Myocyte (in vitro differentiated cells): ENCODE data around the gene ITGBL1. TPM values are rescaled to one million over a fixed set of nuclear protein-coding genes. Genes with fewer than 3 reads are reported as not detected.
A peak's percentile ranks its signal among the peaks of the same experiment; 100 is the strongest.

Experiments used
- DNase-seq: peaks from one replicate; pipeline ENCODE4 v3.0.0-alpha.2; 2012; ENCODE audit warnings: low read depth
- total RNA-seq: library from RNA; depleted of rRNA; stranded (reverse); fragments of >200 nt; gene quantifications from 2 replicates; pipeline ENCODE4 v1.2.3, GENCODE V29; 2014

ITGBL1 gene
- total RNA-seq, 1 donor from 2014 or later: 58.2 TPM

GRCh38 chr13:101624210-101624922 lies 171.9 kb downstream of the ITGBL1 start:
- DNase-seq: no peak

DNA sequence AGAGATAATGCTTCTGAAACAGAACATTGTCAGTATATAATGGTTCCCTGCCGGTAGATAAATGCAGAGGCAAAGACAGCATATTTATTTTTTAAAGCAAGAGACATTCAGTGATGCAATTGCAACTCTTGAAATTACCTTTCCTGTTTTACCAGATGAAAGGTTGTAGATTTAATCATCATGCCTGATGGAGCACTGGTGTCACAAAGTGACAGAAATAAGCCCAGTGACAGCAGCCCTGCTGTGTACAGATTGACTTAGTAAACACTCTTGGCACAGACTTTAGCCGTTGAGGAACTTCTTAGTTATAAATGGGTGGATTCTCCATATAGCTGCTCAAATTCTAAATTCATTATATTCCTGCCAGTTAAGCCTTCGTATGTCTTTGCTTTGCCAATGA lies 172.5 kb downstream of the ITGBL1 start:
- no peak for DNase-seq

DNA sequence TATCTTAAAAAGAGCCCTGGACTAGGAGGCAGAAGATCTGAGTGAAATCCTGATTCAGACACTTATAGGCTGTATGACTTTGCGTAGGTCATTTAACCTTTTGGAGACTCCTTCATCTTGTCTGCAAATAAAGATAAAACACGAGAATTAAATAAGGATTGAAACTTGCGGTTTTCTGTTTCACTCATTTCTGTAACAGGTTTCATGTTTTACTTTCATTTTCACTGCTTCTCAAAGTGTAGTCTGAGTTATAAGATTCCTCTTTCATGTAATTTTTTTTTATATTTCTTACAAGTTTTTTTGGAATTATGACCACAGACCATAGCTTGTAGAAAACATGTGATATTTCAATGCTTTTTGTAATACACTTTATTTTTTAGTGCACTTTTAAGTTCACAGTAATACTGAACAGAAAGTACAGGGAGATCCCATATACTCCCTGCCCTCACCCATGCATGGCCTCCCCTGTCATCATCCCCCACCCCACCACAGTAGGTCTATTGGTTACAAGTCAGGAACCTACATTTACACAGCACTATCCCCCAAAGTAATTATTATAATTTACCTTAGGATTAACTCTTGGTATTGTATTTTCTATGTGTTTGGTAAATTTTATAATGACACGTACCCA lies 174.6 kb downstream of the ITGBL1 start:
- DNase-seq: peak; percentile 38

GRCh38 chr13:101627556-101627943 lies 175.1 kb downstream of the ITGBL1 start:
- no peak for DNase-seq

DNA sequence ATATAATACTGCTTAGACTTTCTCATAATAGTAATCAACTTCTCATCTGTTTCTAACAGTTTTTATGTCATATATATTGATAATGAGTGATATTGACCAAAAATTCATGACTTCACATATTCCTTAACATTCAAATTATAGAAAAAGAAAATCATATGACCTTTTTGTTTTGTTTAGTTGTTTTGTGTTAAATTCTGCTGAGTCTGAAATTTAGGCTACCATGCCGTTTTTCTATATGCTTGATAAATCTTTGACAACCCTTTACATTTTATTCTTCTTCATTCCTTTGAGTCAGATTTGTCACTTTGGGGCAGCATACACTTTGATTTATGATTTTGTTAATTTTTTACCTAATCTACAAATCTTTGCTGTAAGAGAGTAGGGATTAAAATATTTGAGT lies 176.4 kb downstream of the ITGBL1 start:
- no peak for DNase-seq

- no peak for DNase-seq
These were observed 178.9 kb downstream of the ITGBL1 start for GRCh38 chr13:101631395-101631794.

DNA sequence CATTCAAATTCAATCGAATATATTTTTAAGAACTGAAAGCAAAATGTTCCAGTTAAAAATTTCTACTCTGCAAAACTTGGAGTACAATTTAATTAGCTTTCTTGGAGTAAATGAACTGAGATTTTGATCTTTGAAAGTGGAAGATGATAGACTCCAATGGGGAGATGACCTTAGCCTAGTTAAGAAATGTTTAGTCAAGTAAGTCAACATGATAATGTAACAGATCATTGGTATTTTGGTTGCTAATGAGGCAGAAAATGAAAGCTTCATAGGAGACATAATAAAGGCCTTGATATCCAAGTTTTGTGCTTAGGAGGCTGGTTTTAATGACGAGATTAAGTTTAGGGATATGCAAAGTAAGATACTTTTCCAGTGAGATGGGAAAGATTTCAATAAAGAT lies 181.7 kb downstream of the ITGBL1 start:
- DNase-seq: no peak

GRCh38 chr13:101639711-101640110 lies 187.2 kb downstream of the ITGBL1 start:
- DNase-seq: no peak

- DNase-seq: no peak
These were observed 188.4 kb downstream of the ITGBL1 start for GRCh38 chr13:101640788-101641400.

- no peak for DNase-seq
These were observed 193.4 kb downstream of the ITGBL1 start for GRCh38 chr13:101645871-101646270.

- DNase-seq: no peak
These were observed 195.3 kb downstream of the ITGBL1 start for GRCh38 chr13:101647760-101648159.

GRCh38 chr13:101648766-101649487 lies 196.5 kb downstream of the ITGBL1 start:
- no peak for DNase-seq

- peak; percentile 34 for DNase-seq
These were observed 197.1 kb downstream of the ITGBL1 start for GRCh38 chr13:101649488-101650126.

- DNase-seq: no peak
These were observed 202.4 kb downstream of the ITGBL1 start for GRCh38 chr13:101654883-101655282.

- DNase-seq: no peak
These were observed 203.0 kb downstream of the ITGBL1 start for GRCh38 chr13:101655435-101655834.

DNA sequence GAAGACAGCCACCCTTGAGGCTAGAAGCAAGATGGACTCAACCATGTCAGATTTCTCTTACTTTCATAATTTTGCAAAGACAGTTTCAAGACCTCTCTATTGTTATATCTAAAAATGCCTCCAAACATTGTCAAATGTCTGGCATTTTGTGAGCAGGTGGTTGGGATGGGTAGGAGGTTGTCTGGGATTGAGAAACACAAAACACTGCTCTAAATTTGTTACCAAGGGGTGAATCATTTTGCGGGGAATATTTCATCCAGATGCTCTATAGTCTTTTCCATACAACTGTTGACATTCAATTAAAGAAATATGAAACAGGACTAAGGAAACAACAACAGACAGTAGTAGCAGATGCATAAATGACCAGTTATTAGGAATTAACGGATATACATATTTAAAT lies 208.2 kb downstream of the ITGBL1 start:
- DNase-seq: peak; percentile 38

DNA sequence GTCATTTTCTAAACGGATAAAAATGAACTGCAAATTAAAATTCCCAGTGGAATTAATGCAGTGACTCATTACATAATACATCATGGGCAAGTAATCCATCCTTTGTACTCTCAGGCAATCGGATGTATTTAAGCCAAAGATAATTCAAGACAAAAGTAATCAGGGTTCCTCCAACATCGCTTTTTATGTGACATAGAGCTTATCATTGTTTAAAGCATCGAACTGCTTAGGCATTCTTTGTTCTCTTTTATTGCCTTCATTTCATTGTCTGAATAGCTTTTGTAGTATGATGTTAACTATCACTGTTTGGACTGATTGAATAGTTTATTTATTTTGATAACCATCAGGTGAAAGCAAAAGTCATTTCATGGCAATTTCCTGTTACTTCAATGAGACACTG lies 209.4 kb downstream of the ITGBL1 start:
- DNase-seq: no peak

GRCh38 chr13:101673360-101674105 lies 221.1 kb downstream of the ITGBL1 start:
- DNase-seq: no peak

- DNase-seq: no peak
These were observed 229.4 kb downstream of the ITGBL1 start for GRCh38 chr13:101681834-101682233.

DNA sequence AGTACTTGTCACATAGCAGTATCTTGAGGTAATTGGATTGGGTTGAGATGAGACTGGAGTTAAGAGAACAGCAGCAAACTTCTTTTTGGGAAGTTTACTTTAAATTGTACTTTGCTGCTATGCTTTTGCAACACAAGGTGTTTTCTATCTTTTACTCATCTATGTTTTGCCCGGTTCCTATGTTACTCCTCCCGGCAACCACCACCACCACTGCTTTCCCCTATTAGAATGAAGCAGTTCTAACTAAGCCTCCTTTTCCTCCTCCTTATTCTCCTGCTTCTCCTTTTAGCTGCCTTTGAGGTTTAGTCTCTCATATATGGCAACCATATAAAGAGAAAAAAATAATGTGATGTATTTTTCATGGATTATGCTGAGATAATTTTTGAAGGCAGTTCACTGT lies 233.5 kb downstream of the ITGBL1 start:
- DNase-seq: no peak

DNA sequence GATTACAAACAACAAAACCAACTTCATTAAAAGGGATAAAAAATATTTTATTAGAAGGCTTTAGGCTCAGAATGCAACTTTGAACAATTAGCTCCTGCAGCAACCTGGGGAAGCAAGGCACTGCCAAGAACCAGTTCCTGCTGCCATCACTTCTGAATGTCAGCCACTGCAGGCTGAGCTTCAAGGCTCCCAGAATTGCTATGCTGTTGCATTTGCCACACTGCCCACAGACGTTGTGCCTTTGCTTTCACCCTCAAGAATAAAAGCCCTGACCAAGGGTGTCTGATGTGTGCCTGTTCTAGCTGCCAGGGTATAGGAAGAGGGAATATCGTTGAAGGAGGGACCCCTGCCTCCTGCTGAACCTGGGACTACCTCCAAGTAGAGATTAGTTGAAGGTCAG lies 238.4 kb downstream of the ITGBL1 start:
- DNase-seq: peak; percentile 51
